Measurements from ENCODE around the gene CCDC120.

GRCh38 chrX:49111791-49112190 lies 53.0 kb downstream of the CCDC120 start:
- TF ChIP-seq CTCF (IDR thresholded peaks at IDR 0.05) (no peak), POLR2A (IDR thresholded peaks at IDR 0.05) (no peak)

Data from transverse colon (tissue), 3 donors.